PC-3 (cell line): ENCODE results near the gene MC4R. TPM values are rescaled to one million over a fixed set of nuclear protein-coding genes. Genes with fewer than 3 reads are reported as not detected.

Experiments used
- ATAC-seq: fragments of 200-7000 bp; cut with Tn5 transposase; 2 replicates; pipeline ENCODE4 v1.9.1; 2020; ENCODE audit warnings: mild to moderate bottlenecking, moderate library complexity
- BruUV-seq: library from RNA; stranded (reverse); fragments of 400-500 nt; replicated peaks from 2 replicates; lab custom pipeline; 2021; lab: Mats Ljungman, UMichigan
- CTCF ChIA-PET: fragments of 300-600 bp; sonication (Branson Sonifier 250); formaldehyde crosslinking; loops from one replicate; lab custom pipeline; 2022; ENCODE audit warnings: antibody characterized with exemption; lab: Charles Lee
- POLR2A ChIA-PET: fragments of 300-600 bp; sonication (Branson Sonifier 250); formaldehyde crosslinking; loops from one replicate; lab custom pipeline; 2022; ENCODE audit warnings: antibody characterized with exemption; ENCODE audit not compliant: unreplicated experiment; lab: Charles Lee
- DNase-seq: peaks from one replicate; pipeline ENCODE4 v3.0.0-alpha.2; 2015
- H2AFZ ChIP-seq: fragments of 300-600 bp; sonication (generic); 2 replicates; pipeline ENCODE4 v1.6.0; 2016; ENCODE audit warnings: antibody characterized with exemption, low read length
- H3F3A ChIP-seq: fragments of 300-600 bp; sonication (generic); one replicate; pipeline ENCODE4 v1.6.0; 2017; ENCODE audit warnings: antibody characterized with exemption, low read length, control low read depth, mild to moderate bottlenecking; ENCODE audit not compliant: unreplicated experiment
- H3K27ac ChIP-seq: fragments of 300-600 bp; sonication (generic); 2 replicates; pipeline ENCODE4 v1.5.1; 2016; ENCODE audit warnings: mild to moderate bottlenecking, low read length
- H3K27me3 ChIP-seq: fragments of 300-600 bp; sonication (generic); 2 replicates; pipeline ENCODE4 v1.6.1; 2016; ENCODE audit warnings: low read length, mixed read lengths
- H3K36me3 ChIP-seq: fragments of 300-600 bp; sonication (generic); 2 replicates; pipeline ENCODE4 v1.6.1; 2016; ENCODE audit warnings: low read depth, mixed run types, low read length, mixed read lengths
- H3K4me1 ChIP-seq: fragments of 300-600 bp; sonication (generic); 2 replicates; pipeline ENCODE4 v1.5.1; 2016; ENCODE audit warnings: low read length; ENCODE audit not compliant: insufficient read depth
- H3K4me2 ChIP-seq: fragments of 300-600 bp; sonication (generic); 2 replicates; pipeline ENCODE4 v1.6.0; 2016; ENCODE audit warnings: low read length
- H3K4me3 ChIP-seq: fragments of 300-600 bp; sonication (generic); 2 replicates; pipeline ENCODE4 v1.5.1; 2016; ENCODE audit warnings: mild to moderate bottlenecking, low read length, mixed read lengths
- H3K79me2 ChIP-seq: fragments of 300-600 bp; sonication (generic); 2 replicates; pipeline ENCODE4 v1.6.1; 2017; ENCODE audit warnings: low read length, mixed read lengths
- H3K9ac ChIP-seq: fragments of 300-600 bp; sonication (generic); 2 replicates; pipeline ENCODE4 v1.6.0; 2016; ENCODE audit warnings: mild to moderate bottlenecking, low read length
- H3K9me2 ChIP-seq: fragments of 300-600 bp; sonication (generic); replicated peaks from 2 replicates; pipeline ENCODE4 v1.6.1; 2016; ENCODE audit warnings: mixed run types, low read length, mixed read lengths
- H3K9me3 ChIP-seq: fragments of 300-600 bp; sonication (generic); 2 replicates; pipeline ENCODE4 v1.6.1; 2016; ENCODE audit warnings: low read length, mixed read lengths
- H4K20me1 ChIP-seq: fragments of 300-600 bp; sonication (generic); 2 replicates; pipeline ENCODE4 v1.6.1; 2016; ENCODE audit warnings: low read length, mixed read lengths
- CTCF ChIP-seq: fragments of 300-600 bp; sonication (generic); conservative IDR thresholded peaks from 2 replicates; pipeline ENCODE4 v1.5.1; 2017; ENCODE audit warnings: antibody characterized with exemption, low read depth, mild to moderate bottlenecking, low read length
- EZH2 ChIP-seq: fragments of 300-600 bp; sonication (generic); IDR thresholded peaks from one replicate; pipeline ENCODE4 v1.6.1; 2017; ENCODE audit warnings: antibody characterized with exemption, mild to moderate bottlenecking, low read length; ENCODE audit not compliant: unreplicated experiment
- EZH2phosphoT487 ChIP-seq: fragments of 300-600 bp; sonication (generic); IDR thresholded peaks from 2 replicates; pipeline ENCODE4 v1.6.1; 2018; ENCODE audit warnings: mild to moderate bottlenecking, antibody characterized with exemption, low read length, borderline replicate concordance
- intact Hi-C: fragments of 100-400 bp; cut with micrococcal nuclease; formaldehyde crosslinking; loops from 2 replicates; pipeline ENCODE4 v1.9.0; 2023
- total RNA-seq: library from RNA; depleted of rRNA; stranded (reverse); fragments of >200 nt; gene quantifications from 2 replicates; pipeline ENCODE4 v1.2.3, GENCODE V29; 2014

MC4R gene
- total RNA-seq, 1 experiment from 2014 or later = not detected

GRCh38 chr18:60383893-60384292, 11.3 kb upstream of the MC4R start:
- Histone ChIP-seq H3K4me2 (no peak overlapping the region), H3K4me1 (no peaks in the 10 kb centered on the region), H3K27me3 (no peaks in the 10 kb centered on the region), H3K27ac (no peak overlapping the region), H3K79me2 (no peaks in the 10 kb centered on the region), H3K36me3 (no peaks in the 10 kb centered on the region), H2AFZ (no peak overlapping the region), H3K9me3 (no peaks in the 10 kb centered on the region), H3K9ac (no peak overlapping the region), H3K9me2 (no peaks in the 10 kb centered on the region), H3K4me3 (no peak overlapping the region), H3F3A (no peaks in the 10 kb centered on the region), H4K20me1 (no peaks in the 10 kb centered on the region)
- ChIA-PET POLR2A (no interaction called here), CTCF (no interaction called here)
- DNase-seq = no peak
- intact Hi-C loops = no loop called here
- ATAC-seq = no peak
- no TSS peak for BruUV-seq
- TF ChIP-seq EZH2phosphoT487 (no peak), CTCF (no peak), EZH2 (no peak)

GRCh38 chr18:60377778-60378469, 5.3 kb upstream of the MC4R start:
- no peak for ATAC-seq
- POLR2A ChIA-PET = no interaction called here
- no peak overlapping the region for H2AFZ ChIP-seq

More at GRCh38 chr18:60377778-60378469, 5.3 kb upstream of the MC4R start:
- Histone ChIP-seq H3K27ac (no peak overlapping the region), H3K27me3 (no peaks in the 10 kb centered on the region), H3K4me3 (no peak overlapping the region), H3F3A (no peaks in the 10 kb centered on the region), H3K9ac (no peak overlapping the region), H3K79me2 (no peaks in the 10 kb centered on the region), H3K9me2 (no peaks in the 10 kb centered on the region), H4K20me1 (no peaks in the 10 kb centered on the region), H3K4me2 (no peak overlapping the region), H3K9me3 (no peaks in the 10 kb centered on the region), H3K36me3 (no peaks in the 10 kb centered on the region), H3K4me1 (peaks cover 5% of the 10 kb centered on the region; the same call in 1 of the 2 replicates)
- BruUV-seq = no TSS peak
- TF ChIP-seq EZH2phosphoT487 (no peak), EZH2 (no peak), CTCF (no peak)
- CTCF ChIA-PET = no interaction called here
- no peak for DNase-seq
- intact Hi-C loops = no loop called here
